GM18507 (cell line): Measurements from ENCODE around the gene CNPY1.
A peak's percentile ranks its signal among the peaks of the same experiment; 100 is the strongest.
"Not testable (repeated sequence)": the region's sequence is repeated elsewhere in the genome, so short reads cannot be mapped to it uniquely, and the experiment has no call there.

ENCODE experiments used
- DNase-seq: peaks from one replicate; pipeline ENCODE4 v3.0.0; 2011; ENCODE audit warnings: low read depth; ENCODE audit not compliant: insufficient read length; ENCODE audit errors: extremely low spot score
- FAIRE-seq: peaks from 2 replicates; lab custom pipeline; 2011; peaks lifted over from hg19 to GRCh38; lab: Jason Lieb, UNC

Gene CNPY1

DNA sequence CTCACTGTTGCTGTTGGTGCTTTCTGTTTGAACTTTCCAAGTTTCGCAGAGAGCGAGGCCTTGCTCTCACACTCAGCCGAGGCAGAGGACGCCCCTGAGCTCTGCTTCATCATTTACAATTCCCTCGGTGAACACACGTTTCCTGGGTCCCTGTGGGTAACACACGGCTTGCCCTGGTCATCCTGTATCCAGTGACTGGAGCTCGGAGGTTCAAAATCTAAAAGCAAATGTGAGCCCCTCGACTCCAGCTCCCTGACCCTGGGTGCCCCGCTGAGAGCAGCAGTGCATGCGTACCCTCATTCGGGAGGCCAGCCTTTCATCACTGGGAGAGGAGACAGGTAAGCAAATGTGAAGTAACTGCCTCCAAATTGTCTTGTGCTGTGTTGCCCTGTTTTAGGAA lies 5.8 kb downstream of the CNPY1 start:
- FAIRE-seq (no peak), DNase-seq (no peak)

DNA sequence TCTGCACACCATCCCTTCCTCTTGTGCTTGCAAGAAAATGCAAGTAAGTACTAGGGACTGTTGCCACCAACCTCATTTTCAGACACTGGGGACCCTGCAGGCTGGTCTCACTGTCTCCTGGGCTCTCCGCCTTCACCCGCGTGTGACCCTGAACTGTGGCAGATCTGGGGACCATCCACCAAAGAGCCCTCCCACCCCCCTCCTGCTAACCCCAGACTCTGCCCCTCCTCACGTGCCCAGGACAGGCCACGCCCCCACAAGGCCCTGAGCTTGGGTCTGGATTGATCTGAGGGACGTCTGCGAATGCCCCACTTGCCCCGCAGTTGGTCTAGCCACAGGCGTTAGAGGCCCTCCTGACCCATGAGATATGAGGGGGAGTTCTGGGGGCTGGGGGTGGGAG lies 8.1 kb downstream of the CNPY1 start:
- no peak for DNase-seq
- FAIRE-seq: no peak

DNA sequence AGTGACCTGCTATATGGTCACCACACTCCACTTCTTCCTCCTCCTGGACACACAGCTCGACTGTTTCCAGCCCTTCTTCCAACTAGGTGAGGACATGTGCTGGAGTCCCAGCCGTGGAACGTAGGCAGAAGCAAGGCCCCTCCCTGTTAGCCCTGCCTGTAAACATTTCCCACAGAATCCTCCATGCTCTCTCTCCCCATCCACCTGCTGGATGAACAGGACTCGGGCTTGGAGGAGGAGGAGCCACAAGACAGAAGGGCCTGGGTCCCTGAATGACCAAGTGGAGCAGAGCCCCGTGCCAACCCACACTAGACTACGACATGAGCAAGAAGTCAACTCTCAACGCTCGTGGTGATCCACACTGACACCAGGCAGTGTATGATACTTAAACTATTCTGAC lies 9.9 kb downstream of the CNPY1 start:
- FAIRE-seq: no peak
- no peak for DNase-seq

DNA sequence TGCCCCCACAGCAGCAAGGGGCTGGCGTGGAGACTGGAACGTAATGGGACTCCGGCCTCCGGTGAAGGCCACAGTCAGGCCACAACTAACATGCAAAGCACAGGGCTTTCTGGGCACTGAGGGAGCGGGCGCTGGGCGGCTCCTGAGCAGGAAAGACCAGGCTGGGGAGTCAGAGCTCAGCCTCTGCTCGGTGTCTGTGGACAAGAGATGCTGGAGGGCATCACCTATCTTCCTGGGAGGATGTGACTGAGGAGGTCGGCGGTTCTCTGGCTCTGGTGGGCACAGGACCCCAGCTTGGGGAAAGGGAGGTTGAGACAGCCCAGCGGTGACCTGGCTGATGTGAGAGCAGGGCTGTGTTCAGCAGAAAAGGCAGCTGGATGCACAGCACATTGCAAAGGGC lies 11.7 kb downstream of the CNPY1 start:
- FAIRE-seq (no peak), DNase-seq (no peak)

DNA sequence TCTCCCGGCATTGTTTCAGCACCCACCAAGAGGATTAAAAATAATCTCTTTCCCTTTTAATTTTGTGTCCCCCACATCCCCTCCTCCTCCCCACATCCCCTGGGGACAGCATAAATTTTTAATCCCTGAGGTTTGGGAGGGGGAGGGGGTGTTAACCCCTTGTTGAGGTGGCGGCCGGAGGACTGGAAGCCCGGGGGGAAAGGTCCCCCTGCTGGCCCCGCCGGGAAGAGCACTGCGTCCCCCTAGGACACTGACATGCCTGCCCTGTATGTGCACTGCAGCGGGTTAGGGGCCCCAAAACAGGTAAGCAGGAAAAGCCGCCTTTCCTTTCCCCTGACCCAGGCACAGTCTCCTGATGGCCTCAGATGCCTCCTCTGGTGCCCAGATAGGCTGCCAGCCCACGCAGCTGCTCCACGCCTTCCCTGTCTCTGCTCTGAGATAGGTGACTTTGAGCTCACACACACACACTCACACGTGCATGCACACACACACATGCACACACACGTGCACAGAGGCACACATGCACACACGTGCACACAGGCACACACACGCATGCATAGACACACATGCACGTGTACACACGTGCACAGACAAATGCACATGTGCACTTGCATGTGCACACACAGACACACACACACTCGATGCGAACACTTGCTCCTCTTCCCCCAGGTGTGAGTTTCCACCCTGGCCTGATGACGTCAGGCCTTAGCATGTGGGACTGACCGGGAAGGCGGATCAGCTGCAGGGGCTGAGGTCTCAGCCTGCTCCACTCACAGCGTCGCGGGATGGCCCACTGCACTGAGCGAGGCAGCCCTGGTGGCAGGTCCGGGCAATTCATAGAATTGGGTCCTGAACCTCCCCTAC lies 12.3 kb downstream of the CNPY1 start:
- DNase-seq (peak; percentile 64), FAIRE-seq (peak; percentile 64)

DNA sequence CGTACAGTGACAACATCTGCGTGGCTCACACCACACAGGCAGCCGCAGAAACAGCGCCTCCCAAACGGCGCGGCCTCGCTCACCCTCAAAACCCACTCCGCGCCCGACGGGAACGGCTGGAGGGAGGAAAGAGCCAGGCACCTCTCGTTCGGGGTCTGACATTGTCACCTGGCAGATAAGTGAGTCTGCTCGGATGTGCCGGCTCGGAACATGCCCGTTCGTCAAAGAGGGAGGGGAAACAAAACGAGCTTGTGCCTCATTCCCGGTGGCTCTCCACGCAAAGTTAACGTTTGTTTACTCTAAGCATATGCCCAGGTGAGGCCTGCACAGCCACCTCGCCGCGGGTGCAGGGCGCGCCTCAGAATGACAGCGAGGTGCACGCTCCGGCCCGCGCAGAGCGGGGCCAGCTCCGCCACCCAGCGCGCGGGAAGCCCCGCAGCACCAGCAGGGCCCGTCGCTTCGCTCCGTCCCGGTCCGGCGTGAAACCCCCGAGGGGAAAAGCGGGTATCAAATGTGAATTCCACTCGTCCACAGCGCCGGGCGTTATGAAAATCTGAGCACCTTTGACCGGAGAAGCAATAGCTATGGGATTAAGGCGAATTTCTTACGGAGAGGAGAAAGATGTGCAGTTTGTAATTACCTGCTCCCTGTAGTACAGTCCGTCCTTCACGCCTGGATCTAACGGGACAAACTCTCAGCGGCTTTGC lies 13.1 kb downstream of the CNPY1 start:
- DNase-seq (no peak), FAIRE-seq (no peak)

DNA sequence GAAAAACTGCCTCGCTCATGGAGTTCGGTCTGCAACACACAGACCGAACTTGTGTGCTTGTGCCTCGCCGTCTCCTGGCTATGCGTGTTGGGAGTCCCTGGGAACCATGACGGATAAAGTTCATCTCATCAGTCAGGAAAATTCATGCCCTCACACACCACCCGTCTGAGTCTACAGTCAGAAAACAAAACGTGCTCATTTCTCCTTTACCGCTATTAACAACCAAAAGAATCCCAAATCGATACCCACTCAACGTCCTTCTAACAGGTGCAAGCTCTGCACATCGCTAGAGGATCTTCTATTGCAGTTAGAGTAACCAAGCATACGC lies 13.6 kb downstream of the CNPY1 start:
- FAIRE-seq: no peak

DNA sequence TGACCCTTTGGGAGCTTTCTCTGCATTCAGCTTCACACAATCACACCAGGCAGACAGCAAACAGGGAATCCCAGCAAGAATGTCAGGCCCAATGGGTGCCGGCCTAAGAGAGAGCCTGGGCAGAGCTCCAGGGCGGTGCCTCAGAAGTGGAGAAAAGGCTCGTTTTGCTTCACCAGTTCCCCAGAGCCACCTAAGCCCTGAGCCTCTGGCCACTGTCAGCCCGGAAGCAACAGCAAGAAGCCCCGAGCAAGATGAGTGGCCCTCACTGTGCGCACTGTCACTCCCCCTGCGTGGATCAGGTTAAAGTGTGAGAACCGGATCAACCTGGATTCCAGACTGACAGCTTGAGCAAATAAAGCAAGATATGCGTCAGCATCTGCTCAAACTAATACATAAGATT lies 14.7 kb downstream of the CNPY1 start:
- DNase-seq (no peak), FAIRE-seq (no peak)

More for the DNA sequence above, 13.6 kb downstream of the CNPY1 start:
- DNase-seq: no peak

DNA sequence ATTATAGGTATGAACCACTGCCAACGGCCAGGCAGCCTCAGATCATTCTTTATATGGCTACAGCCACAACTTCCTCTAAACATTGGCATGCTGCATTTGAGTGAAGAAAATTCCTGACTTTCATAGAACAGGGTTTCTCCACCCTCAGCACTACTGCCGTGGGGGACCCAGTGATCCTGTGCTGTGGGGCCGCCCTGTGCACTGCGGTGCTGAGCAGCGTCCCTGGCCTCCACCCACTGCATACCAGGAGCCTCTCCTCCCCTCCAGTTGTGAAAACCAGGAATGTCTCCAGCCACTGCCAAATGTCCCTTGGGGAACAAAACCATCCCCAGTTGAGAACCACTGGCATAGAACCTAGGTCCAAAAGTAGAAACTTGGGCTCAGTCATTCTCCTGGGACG lies 15.8 kb downstream of the CNPY1 start:
- FAIRE-seq (no peak), DNase-seq (no peak)

DNA sequence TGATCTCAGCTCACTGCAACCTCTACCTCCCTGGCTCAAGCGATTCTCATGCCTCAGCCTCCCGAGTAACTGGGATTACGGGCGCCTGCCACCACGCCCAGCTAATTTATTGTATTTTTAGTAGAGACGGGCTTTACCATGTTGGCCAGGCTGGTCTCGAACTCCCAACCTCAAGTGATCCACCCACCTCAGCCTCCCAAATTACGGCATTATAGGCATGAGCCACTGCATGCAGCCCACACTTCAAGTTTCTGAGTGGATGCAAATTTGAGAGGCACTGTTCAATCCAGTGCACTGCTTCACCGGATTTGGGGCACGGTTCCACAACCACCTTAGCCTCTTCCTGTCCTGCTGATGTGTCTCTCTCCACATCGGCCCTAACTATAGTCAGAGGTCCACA lies 16.5 kb downstream of the CNPY1 start:
- DNase-seq (no peak), FAIRE-seq (no peak)

DNA sequence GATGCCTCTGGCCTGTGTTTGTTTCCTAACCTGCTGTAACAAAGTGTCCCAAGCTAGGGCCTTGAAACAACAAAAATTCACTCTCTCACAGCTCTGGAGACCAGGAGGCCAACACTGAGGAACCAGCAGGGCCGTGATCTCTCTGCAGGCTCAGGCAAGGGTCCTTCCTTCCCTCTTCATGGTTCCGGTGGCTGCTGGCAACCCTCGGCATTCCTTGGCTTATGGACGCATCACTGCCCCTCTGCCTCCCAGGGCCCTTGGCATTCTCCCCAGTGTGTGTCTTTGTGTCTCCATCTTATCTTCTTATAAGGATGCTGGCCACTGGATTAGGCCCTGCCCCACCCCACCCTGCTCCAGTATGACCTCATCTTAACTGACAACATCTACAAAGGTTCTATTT lies 17.0 kb downstream of the CNPY1 start:
- FAIRE-seq (no peak), DNase-seq (no peak)

DNA sequence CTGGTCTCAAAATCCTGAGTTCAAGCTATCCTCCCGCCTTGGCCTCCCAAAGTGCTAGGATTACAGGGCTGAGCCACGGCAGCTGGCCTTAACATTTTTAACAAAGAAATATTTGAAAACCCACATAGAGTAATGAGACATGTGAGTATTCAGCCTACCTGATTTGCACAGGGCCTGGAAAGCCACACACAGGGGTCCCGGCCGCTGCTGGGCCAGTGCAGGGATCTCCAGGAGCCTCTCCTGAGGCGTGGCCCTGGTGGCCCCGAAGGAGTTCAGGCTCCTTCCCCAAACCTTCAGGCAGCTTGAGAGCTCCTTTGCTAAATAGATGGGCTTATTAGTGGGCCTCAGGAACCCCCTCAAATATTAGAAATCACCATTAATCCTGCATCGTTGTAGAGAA lies 18.7 kb downstream of the CNPY1 start:
- DNase-seq (no peak), FAIRE-seq (no peak)

DNA sequence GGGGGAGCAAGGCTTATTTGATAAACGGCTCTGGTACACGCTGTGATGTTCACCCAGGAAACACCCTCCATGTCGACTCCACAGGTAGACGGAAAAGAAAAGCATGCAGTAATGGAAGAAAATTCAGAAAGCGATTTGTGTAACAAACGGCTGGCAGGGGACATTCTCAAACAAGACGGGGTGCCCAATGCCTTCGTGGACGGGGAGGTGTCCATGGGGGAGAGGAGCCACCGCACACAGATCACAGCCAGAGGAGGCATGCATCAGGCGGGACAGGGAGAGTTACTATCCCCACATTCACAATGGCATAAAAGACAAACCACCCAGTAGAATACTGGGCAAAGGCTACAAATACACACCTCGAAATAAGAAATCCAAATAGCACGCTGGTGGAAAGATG lies 20.1 kb downstream of the CNPY1 start:
- FAIRE-seq: no peak
- DNase-seq: no peak

DNA sequence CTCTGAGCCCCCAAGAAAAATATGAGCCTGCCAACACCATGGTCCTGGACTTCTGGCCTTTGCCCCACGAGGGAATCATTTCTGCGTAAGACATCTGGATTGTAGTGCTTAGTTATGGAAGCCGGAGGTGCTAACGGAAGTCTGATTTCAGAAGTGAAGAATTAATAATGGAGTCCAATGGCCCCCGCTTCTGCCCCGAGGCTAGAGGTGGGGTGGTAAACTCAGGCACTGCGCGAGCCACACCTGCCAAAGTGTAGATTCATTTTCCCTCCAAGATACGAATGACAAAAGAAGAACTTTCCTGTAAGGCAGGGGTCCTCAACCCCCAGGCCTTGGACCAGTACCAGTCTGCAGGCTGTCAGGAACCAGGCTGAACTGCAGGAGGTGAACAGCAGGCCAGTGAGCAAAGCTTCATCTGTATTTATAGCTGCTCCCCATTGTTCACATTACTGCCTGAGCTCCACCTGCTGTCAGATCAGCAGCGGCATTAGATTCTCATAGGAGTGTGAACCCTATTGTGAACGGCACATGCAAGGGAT lies 22.3 kb downstream of the CNPY1 start:
- FAIRE-seq (no peak), DNase-seq (no peak)

DNA sequence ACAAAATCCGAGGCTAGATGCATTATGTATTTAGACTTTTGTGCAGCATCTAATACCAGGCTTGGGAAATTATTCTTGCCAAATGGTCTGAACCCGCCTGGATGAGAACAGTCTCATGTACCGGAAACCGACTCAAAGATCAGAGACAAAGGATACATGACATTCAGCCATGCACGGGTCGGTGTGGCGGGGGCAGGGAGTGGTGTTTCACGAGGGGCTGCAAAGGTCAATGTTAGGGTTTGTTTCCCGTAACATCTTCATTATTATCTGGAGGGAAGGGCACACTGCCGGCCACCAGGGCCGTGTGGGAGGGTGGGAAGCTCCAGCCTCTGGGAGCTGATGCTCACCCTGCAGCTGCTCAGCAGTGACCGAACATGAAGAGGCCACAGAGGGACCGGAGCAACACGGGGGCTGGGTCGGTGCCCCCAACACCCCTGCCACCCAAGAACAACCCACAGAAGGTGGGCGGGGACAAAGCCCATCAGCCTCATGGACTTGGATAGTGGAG lies 23.1 kb downstream of the CNPY1 start:
- FAIRE-seq (no peak), DNase-seq (no peak)

DNA sequence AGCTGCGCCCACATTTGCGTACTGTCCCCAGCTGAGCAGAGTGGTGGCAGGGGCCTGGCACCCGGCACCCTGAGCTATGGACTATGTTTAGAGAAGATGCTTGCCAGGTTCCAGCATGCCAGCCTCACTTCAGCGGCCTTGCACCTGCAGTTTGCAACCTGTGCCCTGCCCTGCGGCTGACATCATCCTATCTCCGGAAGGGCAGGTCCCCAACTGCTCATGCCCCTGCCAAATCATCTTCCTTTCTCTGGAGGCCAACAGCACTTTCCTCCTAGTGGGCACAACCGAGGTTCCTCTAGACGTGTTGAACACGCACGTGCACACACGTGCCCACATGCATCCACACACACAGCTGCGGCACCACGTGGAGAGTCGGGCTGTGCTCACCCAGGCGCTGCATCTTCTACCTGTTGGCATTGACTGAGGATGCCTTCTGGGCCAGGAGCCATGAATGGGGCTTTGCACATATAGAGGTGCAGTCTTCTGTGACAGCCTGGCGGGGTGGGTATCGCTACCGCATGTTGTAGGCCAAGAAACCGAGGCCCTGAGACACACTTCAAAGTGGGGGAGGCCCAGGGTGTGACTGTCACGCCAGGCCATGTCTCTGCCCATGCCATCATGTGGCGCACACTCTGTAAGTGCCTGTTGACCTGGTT lies 24.5 kb downstream of the CNPY1 start:
- no peak for FAIRE-seq
- no peak for DNase-seq

DNA sequence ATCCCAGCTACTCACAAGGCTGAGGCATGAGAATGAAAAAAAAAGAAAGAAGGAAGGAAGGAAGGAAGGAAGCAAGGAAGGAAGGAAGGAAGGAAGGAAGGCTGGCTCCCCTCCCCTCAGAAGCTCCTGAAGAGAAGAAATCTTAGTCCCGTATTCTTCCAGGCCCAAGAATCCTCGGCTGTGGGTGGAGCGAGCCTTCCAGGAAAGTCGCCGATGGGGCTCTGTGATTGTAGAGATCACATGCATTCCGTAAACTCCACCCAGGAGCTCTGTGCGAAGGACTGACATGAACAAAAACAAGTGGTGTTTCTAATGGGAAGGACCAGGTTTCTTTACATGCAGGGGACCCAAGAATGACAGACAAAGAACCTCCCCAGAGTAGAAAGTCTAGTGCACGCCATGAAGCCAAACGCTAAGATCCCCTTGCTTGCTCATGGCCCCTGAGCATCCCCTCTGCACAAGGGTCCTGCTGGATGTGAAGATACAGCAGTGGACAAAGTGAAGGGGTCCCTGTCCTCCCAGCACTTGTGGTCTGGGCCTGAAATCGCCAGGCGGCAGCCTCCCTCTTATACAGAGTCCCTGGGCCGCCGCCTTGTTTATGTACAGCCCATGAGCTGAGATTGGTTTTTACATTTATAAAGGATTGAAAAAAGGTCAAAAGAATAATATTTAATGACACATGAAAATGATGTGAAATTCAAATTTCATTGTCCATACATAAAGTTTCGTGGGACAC lies 25.2 kb downstream of the CNPY1 start:
- FAIRE-seq: no peak

DNA sequence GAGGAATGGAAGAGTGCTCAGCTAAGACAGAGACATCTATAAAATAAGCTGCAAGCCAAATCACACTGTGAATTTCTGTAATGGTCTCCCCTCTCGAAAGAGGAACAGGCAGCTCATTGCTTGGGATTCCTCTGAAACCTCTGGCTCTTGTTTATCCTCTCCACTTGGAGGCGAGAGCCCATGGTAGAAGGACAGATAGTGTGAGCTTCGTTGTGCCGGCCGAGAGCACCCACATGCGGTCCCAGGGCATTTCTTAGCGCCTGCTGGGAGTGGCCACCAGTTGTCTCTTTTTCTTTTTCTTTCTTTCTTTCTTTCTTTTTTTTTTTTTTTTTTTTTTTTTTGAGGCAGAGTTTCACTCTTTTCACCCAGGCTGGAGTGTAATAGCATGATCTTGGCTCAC lies 26.2 kb downstream of the CNPY1 start:
- no peak for FAIRE-seq
- DNase-seq: no peak

More for the DNA sequence above, 25.2 kb downstream of the CNPY1 start:
- DNase-seq: no peak

DNA sequence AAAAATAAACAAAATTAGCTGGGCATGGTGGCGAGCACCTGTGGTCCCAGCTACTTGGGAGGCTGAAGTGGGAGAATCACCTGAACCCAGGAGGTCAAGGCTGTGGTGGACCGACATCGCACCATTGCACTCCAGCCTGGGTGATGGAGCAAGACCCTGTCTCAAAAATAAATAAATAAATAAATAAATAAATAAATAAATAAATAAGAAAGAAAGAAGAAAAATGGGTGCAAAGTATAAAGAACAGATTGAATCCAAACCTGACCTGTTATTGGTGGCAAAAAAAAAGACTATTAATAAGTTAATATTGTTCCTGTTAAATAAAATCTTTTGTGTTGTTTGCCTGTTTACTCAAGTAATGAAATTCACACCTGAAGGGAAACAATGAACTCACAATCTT lies 27.0 kb downstream of the CNPY1 start:
- not testable (repeated sequence) for DNase-seq, FAIRE-seq

DNA sequence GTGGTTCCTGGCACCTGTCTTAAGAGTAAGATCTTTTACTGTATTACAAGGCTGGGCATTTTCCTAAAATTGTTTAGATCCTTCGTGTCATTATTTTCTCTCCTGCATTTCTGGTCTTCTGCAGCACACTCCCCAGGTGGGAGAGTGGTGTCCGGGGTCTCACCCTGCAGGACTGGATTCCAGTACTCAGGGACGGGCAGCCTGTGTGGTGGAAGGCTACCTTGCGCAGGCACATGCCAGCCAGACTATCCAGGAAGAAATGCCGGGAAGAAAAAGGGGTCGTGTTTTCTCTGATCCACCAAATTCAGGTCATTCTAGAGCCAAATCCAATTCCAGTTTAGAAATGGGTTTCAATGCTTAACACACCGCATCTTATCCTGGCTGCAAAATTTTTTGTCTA lies 27.7 kb downstream of the CNPY1 start:
- FAIRE-seq (no peak), DNase-seq (no peak)
